ENCODE data around the gene LSS.
"Not testable (repeated sequence)": the region's sequence is repeated elsewhere in the genome, so short reads cannot be mapped to it uniquely, and the experiment has no call there.

LSS gene

GRCh38 chr21:46245213-46245915, 16.8 kb upstream of the LSS start:
- no peak for DNase-seq (ENCODE audit: low read depth, low spot score)

DNA sequence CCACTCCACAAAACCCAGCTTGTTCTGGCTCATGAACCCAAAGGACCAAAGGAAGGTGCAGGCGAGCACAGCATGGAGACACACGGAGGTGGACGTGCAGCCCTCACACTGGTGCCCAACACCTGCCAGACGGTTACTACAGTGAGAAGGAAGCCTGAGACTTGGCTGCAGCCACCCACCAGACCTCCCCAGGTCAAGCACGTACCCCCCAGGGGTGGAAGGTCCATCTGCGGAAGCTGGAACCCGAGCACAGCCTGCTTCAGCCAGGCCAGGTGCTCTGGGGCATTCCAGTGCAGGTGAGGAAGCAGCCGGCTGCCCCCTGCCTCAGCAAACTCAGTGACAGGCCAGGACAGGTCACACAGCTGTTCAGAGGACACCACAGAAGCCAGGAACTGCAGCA, 16.0 kb upstream of the LSS start:
- DNase-seq (ENCODE audit: low read depth, low spot score) = no peak

GRCh38 chr21:46243960-46244361, 15.4 kb upstream of the LSS start:
- DNase-seq (ENCODE audit: low read depth, low spot score) = no peak

DNA sequence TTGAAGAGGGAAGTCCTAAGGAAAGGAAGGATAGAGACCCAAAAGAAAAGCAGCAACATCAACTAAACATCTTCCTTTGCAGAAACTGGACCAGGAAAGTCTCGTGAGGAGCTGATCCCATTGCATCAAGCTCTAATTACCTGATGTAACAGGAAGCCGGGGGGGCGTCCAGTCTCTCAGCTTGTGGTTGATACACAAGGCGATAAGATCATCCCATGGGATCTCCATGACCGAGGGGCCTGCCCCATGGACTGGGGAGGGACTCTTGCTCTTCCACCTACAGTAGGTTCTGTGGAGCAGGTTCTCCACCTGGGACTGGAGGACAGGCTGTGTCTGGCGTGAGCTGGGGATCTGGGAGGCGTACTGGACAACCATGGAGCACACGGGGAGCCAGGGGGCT, 14.8 kb upstream of the LSS start:
- DNase-seq (ENCODE audit: low read depth, low spot score) = no peak

DNA sequence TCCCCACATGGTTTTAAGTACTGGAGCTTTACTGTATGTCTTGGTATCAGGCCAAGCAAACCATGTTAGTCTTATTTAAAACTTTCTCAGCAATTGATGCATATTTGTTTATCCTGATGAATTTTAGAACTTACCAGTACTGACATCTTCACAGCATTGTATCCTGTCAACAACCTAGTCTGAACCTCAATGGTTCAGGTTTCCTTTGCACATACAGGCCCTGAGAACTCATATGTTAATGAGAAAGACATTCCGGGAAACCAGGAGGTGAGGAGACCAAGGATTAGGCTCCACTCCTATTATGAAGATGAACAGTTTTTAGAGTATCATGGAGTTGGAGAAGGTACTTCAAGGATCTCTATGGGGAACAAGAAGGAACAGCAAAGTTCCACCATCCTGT, 13.0 kb upstream of the LSS start:
- DNase-seq (ENCODE audit: low read depth, low spot score) = not testable (repeated sequence)

- DNase-seq (ENCODE audit: low read depth, low spot score) = no peak
Measured at GRCh38 chr21:46239817-46240325, 11.3 kb upstream of the LSS start.

GRCh38 chr21:46237474-46237873, 8.9 kb upstream of the LSS start:
- no peak for DNase-seq (ENCODE audit: low read depth, low spot score)

DNA sequence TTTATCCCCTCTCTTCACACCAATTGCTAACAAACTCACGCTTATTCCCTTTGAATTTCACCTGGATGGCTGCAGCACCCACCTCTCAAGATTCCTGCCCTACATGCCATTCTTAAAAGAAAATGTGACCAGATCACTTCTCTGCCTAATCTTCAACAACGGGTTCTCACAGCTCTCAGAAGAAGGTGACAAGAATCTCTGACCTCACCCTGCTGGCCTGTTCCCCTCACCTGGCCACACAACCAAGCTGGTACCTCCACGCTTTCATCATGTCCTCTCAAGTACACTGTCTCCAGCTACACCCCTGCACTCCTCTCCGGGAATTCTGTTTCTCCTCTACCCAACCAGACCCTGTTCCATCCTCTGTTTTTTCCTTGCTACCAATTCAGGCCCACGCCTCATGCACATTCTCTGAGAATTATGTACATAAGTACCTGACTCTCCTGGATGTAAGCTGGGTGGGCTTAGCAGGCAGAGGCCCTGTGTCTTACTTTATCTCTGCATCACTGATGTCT, 5.9 kb upstream of the LSS start:
- DNase-seq (ENCODE audit: low read depth, low spot score) = no peak

DNA sequence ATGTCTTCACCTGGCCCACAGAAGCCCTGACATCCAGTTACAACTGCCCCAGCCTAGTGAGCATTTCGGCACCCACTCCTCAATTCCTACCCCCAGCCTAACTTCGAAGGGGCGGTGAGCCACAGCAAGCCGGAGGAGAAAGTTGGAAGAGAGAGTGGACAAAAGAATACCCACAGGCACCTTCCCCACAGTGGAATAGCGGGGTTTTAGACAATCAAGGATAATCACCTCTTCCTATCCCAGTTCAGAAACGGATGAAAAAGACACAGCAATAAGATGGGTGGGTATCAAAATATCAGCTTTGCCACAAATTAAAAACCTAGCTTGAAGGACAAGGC, 1.3 kb upstream of the LSS start:
- DNase-seq (ENCODE audit: low read depth, low spot score) = no peak

GRCh38 chr21:46229133-46229922, 754 bp upstream of the LSS start:
- DNase-seq (ENCODE audit: low read depth, low spot score) = no peak

DNA sequence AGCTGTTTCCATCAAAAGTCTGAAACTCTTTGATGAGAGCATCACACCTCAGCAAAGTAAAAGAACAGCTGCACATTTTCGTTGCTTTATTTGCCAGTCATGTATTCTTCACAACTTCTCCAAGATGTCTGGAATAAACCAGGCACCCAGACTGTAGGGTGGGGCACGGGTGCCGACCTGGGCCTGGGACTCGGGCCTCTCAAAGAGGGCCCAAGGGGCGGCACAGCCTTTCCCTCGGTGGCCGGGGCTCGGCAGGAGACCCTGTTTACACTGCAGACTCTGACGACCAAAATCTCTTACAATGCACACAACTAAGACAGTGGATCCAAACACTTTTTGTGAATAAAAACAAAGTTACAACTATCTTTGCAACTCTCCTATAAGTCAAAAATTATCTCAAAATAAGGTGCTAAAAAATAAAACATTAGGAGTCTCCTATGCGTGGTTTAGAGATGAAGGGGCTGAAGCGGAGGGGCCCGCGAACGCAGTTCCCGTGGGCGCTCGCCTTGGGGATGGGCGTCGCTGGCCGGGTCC, 696 bp downstream of the LSS start:
- peak; percentile 23 for DNase-seq (ENCODE audit: low read depth, low spot score)

- DNase-seq (ENCODE audit: low read depth, low spot score) = peak; percentile 40
Measured at GRCh38 chr21:46226920-46227599, 1.5 kb downstream of the LSS start.

GRCh38 chr21:46226146-46226545, 2.4 kb downstream of the LSS start:
- no peak for DNase-seq (ENCODE audit: low read depth, low spot score)

DNA sequence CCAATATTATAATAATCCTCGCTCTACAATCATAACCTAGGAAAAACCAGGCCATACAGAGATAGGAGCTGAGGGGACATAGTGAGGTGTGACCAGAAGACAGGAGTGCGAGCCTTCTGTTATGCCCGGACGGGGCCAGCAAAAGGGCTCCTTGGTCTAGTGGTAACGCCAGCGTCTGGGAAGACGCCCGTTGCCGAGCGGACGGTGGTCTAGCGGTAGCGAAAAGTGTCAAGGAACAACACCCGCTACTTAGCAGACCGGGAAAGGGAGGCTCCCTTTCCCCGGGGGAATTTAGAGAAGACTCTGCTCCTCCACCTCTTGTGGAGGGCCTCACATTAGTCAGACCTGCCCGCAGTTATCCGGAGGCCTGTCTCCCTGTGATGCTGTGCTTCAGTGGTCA, 4.9 kb downstream of the LSS start:
- DNase-seq (ENCODE audit: low read depth, low spot score) = not testable (repeated sequence)

GRCh38 chr21:46223217-46223616, 5.4 kb downstream of the LSS start:
- no peak for DNase-seq (ENCODE audit: low read depth, low spot score)

DNA sequence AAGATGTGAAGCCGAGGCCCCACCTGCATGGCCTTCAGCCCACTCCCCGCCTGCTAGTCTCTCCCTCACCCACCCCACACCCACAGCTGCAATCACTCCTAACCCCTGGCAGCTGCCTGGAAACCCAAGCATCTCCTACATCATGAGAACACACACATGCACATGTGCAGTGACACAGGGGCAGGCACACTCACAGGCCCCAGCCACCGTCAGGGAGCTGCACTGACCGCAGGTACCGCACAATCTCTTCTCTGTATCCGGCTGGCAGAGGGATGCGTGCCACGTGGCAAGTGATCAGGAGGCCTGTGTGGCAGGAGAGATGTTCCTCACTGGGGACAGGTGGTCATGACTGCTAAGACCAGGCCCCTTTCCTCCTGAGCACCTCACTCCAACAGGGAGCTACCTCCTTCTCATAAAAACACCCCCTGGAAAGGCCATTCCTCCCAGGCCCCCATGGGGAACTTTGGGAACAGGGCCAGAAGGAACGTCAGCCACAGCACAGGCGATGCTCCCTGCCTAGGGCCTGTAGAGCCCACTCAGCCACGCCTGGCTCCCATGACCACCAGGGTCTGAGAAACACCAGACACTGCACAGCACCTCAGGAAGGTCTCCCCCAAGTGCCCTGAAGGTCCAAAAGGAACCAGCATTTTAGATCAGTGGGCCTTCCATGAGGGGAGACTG, 6.0 kb downstream of the LSS start:
- no peak for DNase-seq (ENCODE audit: low read depth, low spot score)

GRCh38 chr21:46221664-46222435, 6.7 kb downstream of the LSS start:
- no peak for DNase-seq (ENCODE audit: low read depth, low spot score)

GRCh38 chr21:46220847-46221246, 7.7 kb downstream of the LSS start:
- DNase-seq (ENCODE audit: low read depth, low spot score) = no peak

- no peak for DNase-seq (ENCODE audit: low read depth, low spot score)
Measured at GRCh38 chr21:46220275-46220810, 8.2 kb downstream of the LSS start.

- no peak for DNase-seq (ENCODE audit: low read depth, low spot score)
Measured at GRCh38 chr21:46219591-46220239, 8.9 kb downstream of the LSS start.
